Mucosa of rectum (tissue), 2 donors: ENCODE measurements around the gene DUSP7.

ENCODE experiments used
- H3K27ac ChIP-seq, 2 donors: one replicate each; pipeline ENCODE4 v1.7.0; 2013; ENCODE audit warnings: inconsistent platforms in 2 of 2, low read depth in 2 of 2, low read length in 2 of 2
- H3K27me3 ChIP-seq, 2 donors: one replicate each; pipeline ENCODE4 v1.7.0; 2013; ENCODE audit warnings: low read length in 2 of 2; ENCODE audit not compliant: control insufficient read depth in 2 of 2, insufficient read depth in 2 of 2
- H3K36me3 ChIP-seq, 2 donors: one replicate each; pipeline ENCODE4 v1.7.0; 2013; ENCODE audit warnings: low read length in 2 of 2; ENCODE audit not compliant: control insufficient read depth in 2 of 2, insufficient read depth in 2 of 2
- H3K4me1 ChIP-seq, 2 donors: one replicate each; pipeline ENCODE4 v1.7.0; 2013; ENCODE audit warnings: low read length in 2 of 2, mild to moderate bottlenecking in 1 of 2; ENCODE audit not compliant: control insufficient read depth in 2 of 2, insufficient read depth in 2 of 2
- H3K4me3 ChIP-seq, 2 donors: one replicate each; pipeline ENCODE4 v1.7.0; 2013; ENCODE audit warnings: low read length in 2 of 2
- H3K9ac ChIP-seq, 2 donors: one replicate each; pipeline ENCODE4 v1.7.0; 2013; ENCODE audit warnings: low read length in 2 of 2, low read depth in 1 of 2, mild to moderate bottlenecking in 1 of 2
- H3K9me3 ChIP-seq, 2 donors: one replicate each; pipeline ENCODE4 v1.7.0; 2013; ENCODE audit warnings: low read length in 2 of 2; ENCODE audit not compliant: control insufficient read depth in 2 of 2
- donor health status: healthy.
- donor health status: Normal muscosa, but diverticular disease.

Gene DUSP7

DNA sequence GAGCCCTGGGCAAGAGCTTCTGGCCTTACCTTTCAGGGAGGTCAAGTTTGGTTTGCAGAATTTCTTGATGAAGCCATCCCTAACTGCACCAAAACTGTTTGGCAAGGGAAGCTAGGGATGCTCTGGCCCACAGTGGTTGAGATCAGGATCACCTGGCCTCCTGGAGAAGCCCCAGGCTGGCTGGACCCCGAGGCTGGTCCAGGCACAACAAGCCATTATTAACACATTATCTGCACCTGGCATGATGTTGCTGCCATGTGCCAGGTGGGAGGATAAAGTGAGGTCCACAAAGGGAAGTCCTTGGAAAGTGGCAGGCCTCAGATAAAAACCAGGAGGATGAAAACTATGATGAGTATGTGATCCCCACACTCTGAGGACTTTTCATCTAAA, 35.9 kb upstream of the DUSP7 start:
- Histone ChIP-seq H3K27ac (no peak overlapping the region), H3K4me3 (no peak overlapping the region), H3K9ac (no peak overlapping the region)

DNA sequence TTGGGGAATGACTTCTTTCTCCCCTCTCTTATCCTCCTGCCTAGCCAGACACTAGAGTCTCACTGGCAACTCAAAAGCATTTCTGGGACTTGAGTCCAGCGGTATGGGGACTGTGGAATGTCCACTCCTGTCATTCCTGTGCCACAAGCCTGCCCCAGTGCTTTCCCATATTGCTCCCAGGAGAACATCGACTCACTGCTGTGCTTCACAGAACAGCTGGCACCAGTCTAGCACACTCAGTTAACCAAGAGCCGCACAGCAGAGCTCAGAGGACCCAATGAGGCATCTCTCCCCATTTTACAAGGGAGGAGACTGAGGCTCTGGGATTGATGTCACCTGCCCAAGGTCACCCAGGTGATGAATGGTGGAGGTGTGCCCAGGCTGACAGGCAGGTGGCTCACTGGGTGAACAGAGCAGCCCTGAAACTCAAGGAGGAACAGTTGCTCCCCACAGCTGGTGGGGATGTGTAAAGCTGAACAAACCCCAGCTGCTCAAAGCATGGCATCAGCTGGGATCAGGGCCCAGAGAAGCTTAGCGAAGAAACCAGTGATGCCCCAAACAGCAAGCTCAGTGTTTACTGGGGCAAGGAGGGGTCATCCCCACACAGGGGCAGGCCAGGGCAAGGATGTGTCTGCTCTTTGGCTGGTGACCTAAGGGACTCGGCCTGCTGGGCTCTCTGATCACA, 35.4 kb upstream of the DUSP7 start:
- H3K4me3 ChIP-seq, result no peak overlapping the region
- no peaks in the 10 kb centered on the region for H3K36me3 ChIP-seq
- H3K27me3 ChIP-seq, result no peaks in the 10 kb centered on the region
- H3K27ac ChIP-seq, result no peak overlapping the region
- no peak overlapping the region for H3K9ac ChIP-seq
- H3K4me1 ChIP-seq, result no peaks in the 10 kb centered on the region
- H3K9me3 ChIP-seq, result no peaks in the 10 kb centered on the region

More for the DNA sequence above, 35.9 kb upstream of the DUSP7 start:
- Histone ChIP-seq H3K36me3 (no peaks in the 10 kb centered on the region), H3K27me3 (no peaks in the 10 kb centered on the region), H3K4me1 (no peaks in the 10 kb centered on the region), H3K9me3 (no peaks in the 10 kb centered on the region)

DNA sequence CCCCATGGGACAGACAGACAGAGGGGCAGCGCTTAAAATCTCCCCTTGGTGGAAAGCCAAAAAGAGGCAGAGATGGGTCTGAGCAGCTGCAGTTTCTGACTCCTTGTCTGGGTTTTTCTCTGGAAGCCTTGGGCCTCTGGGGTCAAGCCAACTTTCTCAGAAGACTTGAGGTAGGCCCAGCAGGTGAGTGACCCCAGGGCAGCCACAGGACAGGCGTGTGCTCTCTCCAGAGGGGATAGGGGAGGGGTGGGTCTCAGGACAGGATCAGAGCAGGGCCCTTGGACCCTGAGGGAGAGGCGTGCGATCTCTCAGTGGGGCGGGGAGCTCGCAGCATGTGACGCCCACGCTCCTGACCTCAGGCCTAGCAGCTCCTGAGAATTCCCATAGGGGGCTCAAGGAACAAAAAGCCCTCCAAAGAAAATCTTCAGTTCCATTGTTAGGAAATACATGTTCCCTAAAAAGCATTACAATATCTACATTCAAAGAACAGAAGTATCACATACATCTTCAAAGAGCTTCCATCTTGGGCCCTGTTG, 34.6 kb upstream of the DUSP7 start:
- Histone ChIP-seq H3K9ac (no peak overlapping the region), H3K4me1 (no peaks in the 10 kb centered on the region), H3K27me3 (no peaks in the 10 kb centered on the region)

DNA sequence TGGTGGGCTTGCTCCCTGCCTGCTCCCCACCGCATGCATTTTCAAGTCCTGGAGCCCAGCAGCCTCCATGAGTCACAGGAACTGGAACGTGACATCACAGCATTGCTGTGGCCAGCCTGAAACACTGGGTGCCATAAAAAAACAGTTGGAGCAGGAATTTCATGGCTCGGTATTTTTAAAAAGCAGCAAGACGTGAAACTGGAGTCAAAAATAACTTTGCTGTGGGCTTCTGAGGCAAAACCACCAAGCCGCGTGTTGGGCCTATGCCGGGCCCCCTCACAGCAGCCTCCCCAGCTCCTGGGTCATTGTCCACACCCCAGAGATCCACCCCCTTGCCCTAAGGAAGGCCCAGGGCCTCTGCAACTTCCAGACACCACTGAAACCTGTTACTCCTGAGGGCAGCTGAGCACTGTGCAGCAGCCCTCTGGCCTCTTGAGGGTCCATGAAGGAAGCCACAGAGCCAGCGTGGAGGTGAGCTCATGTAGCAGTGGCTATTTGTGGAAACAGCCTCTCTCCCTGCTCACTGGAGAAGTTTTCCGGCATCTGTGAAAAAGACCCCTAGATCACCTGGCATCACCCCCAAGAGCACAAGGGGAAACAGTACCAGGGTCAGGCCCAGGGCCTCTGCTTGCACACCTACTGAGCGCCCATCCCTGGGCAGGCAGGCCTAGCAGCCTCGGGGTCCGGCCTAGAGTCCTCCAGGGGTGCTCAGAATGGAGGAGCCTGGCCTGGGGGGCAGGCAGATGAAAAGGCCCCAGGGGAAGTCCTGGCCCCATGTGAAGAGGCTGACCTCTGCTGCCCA, 34.0 kb upstream of the DUSP7 start:
- Histone ChIP-seq H3K9me3 (no peaks in the 10 kb centered on the region), H3K36me3 (no peaks in the 10 kb centered on the region), H3K27ac (peak overlapping the region in 1 of 2 donors; percentile 32), H3K4me1 (no peaks in the 10 kb centered on the region), H3K4me3 (no peak overlapping the region), H3K27me3 (no peaks in the 10 kb centered on the region), H3K9ac (no peak overlapping the region)

More for the DNA sequence above, 34.6 kb upstream of the DUSP7 start:
- H3K4me3 ChIP-seq, result no peak overlapping the region
- no peaks in the 10 kb centered on the region for H3K36me3 ChIP-seq
- no peaks in the 10 kb centered on the region for H3K9me3 ChIP-seq
- H3K27ac ChIP-seq, result no peak overlapping the region

DNA sequence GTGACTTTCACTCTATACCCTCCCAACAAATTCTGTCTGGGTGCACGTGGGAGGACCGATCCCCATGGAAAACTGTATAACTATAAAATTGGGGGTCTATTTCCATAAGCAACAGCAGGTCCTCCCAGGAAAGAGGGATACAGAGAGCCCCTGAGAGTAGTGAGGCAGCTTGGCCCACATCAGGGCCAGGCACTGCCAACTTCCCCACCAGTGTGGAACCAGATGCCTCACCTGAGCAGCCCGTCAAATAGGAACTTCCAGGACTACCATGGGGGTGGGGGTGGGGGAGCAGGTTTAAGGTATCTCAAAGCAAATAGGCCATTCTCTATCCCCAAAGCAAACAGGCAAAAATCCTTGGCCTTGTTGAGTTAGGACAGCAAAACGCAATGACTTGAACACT, 33.3 kb upstream of the DUSP7 start:
- Histone ChIP-seq H3K36me3 (no peaks in the 10 kb centered on the region), H3K9me3 (no peaks in the 10 kb centered on the region), H3K4me3 (no peak overlapping the region), H3K27ac (no peak overlapping the region), H3K4me1 (no peaks in the 10 kb centered on the region), H3K27me3 (no peaks in the 10 kb centered on the region), H3K9ac (no peak overlapping the region)

DNA sequence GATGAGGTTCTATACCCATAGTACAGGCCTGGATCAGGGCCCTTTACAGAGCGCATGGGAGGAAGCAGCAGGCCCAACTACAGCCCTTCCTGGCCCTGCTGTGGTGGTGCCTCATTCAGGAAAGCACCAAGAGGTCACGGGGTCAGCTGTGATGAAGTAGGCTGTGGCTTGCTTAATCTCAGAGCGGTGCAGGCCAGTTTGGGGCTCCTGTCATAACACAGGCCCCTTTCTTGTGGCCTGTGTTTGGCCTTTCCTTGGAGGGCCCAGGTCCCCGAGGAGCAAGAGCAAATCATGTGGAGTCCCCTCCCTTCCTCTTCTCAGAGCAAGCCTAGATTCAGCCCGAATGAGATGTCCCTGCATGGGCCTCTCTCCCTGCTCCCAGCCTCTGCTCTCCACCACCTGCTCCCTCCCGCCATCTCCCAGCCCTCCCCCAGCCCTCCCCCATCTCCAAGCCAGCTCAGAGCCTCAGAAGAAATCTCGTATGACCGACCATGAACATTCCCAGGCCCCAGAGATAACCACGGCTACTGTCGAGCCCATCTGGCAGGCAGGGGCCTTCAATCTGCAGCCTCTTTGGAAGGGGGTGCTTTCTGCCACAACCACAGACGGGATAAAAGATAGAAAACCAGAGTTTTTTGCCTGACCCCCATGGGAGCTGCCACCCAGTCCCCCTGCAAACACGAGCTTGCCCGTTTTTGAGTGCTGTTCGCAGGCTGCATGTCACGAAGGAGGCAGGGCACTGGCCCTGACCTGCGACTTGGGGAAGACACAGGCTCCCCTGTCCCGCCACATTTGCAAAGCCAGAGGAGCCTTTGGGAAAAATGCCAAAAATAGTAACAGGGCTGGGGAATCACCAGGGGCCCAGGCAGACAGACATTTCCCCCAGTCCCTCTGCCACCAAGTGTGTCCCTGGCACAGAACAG, 32.3 kb upstream of the DUSP7 start:
- Histone ChIP-seq H3K4me1 (no peaks in the 10 kb centered on the region), H3K9ac (no peak overlapping the region), H3K27ac (no peak overlapping the region), H3K36me3 (no peaks in the 10 kb centered on the region), H3K9me3 (no peaks in the 10 kb centered on the region), H3K27me3 (no peaks in the 10 kb centered on the region), H3K4me3 (no peak overlapping the region)

DNA sequence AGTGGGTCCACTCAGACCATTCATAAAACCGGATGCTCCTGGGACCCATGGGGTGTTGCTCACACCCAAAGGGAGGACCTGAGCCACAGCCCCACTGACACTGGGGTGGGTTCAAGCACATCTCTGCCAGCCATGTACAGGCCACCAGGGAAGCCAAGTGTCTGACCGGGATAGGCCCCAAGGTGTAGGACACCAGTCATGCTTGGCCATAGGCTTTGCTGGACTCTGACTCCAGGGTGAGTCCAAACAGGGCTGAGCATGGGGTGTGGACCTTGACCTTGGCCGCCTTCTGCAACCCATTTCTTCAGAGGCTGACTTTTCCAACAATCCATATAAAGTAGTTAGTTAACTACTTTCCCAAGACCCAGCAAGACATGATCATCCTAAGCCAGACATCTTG, 31.4 kb upstream of the DUSP7 start:
- H3K9me3 ChIP-seq, result no peaks in the 10 kb centered on the region

DNA sequence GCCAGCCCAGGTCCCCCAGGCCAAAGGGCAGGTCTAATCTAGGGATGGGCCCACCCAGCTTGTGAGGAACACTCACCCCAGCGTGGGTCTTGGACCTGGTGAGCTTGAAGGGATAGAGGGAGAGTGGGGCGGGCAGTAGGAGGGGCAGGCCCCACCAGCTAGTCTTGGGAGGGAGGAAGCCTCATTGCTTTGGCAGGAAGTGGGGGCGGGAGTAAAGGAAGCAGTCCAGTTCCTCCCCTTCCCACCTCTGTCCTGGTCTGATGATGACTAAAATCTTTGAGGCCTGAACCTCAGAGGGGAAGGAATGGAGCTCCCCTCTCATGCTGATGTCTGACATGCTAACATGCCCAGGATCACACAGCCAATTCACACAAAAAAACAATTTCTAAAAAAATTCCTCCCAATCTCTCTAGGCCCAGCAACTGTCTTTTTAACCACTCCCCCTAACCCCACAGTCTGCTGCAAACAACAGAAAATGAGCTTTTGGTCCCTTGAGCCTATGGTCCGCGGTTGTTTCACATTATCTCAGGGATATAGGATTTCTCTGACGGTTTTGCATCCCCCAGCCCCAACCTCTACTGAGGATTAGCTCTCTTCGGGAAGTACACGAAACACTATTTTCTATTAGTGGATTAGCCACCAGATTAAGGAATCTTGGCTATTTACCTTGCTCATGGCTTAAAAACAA, 30.7 kb upstream of the DUSP7 start:
- H3K36me3 ChIP-seq, result no peaks in the 10 kb centered on the region
- H3K4me1 ChIP-seq, result no peaks in the 10 kb centered on the region
- no peaks in the 10 kb centered on the region for H3K9me3 ChIP-seq
- no peak overlapping the region for H3K27ac ChIP-seq
- H3K9ac ChIP-seq, result no peak overlapping the region
- no peak overlapping the region for H3K4me3 ChIP-seq
- no peaks in the 10 kb centered on the region for H3K27me3 ChIP-seq

More for the DNA sequence above, 31.4 kb upstream of the DUSP7 start:
- Histone ChIP-seq H3K36me3 (no peaks in the 10 kb centered on the region), H3K4me3 (no peak overlapping the region), H3K4me1 (no peaks in the 10 kb centered on the region), H3K27ac (no peak overlapping the region), H3K27me3 (no peaks in the 10 kb centered on the region), H3K9ac (no peak overlapping the region)

DNA sequence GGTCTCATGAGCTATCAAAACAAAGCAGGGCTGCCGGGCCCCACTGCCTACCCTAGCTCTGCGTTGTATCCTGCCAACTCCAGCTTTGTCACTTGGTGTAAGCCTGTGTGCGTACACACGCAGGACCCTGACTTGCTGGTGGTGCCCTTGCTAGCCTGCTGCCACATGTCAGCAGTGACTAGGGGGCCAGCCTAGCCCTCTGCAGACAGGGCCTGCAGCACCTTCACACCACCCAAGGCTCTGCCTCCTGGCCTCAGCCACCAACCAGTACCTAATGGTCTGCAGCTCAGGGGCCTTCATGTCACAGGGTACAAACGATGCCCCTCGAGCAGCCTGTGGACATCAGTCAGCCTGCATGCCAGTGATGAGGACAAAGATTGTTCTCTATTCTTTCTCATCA, 30.1 kb upstream of the DUSP7 start:
- H3K9ac ChIP-seq, result no peak overlapping the region
- no peak overlapping the region for H3K4me3 ChIP-seq
- H3K36me3 ChIP-seq, result no peaks in the 10 kb centered on the region
- H3K4me1 ChIP-seq, result peaks cover 0 to under 1% of the 10 kb centered on the region in 2 donors
- no peaks in the 10 kb centered on the region for H3K27me3 ChIP-seq
- H3K27ac ChIP-seq, result no peak overlapping the region
- no peaks in the 10 kb centered on the region for H3K9me3 ChIP-seq
